Ovary (tissue), 3 donors: ENCODE results near the gene OR5B21.

ENCODE experiments used
- CTCF ChIP-seq, 3 donors: fragments of 450-650 bp in 2 of 3; fragments of 200-600 bp in 1 of 3; IDR thresholded peaks; one replicate each; pipeline versions ENCODE4 v1.5.1 to v1.8.0; 2016 to 2022; ENCODE audit warnings: antibody characterized with exemption in 3 of 3, mild to moderate bottlenecking in 1 of 3
- EP300 ChIP-seq: sonication (generic); formaldehyde crosslinking; IDR thresholded peaks from one replicate; pipeline ENCODE4 v1.6.1; 2017; ENCODE audit warnings: antibody characterized with exemption
- POLR2A ChIP-seq: fragments of 450-650 bp; IDR thresholded peaks from one replicate; pipeline ENCODE4 v1.6.1; 2017; ENCODE audit warnings: antibody characterized with exemption, mild to moderate bottlenecking, moderate library complexity
- donor health status: DM: no; HTN: no; CAD: no.

DNA sequence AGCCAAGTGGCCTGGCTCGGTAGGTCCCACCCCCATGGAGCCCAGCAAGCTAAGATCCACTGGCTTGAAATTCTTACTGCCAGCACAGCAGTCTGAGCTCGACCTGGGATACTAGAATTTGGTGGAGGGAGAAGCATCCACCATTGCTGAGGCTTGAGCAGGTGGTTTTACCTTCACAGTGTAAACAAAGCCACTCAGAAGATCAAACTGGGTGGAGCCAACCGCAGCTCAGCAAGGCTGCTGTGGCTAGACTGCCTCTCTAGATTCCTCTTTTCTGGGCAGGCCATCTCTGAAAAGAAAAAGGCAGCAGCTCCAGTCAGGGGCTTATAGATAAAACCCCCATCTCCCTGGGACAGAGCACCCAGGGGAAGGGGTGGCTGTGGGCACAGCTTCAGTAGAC lies 22.3 kb upstream of the OR5B21 start:
- TF ChIP-seq CTCF (IDR thresholded peaks at IDR 0.05) = no peak
- no peak for TF ChIP-seq POLR2A
- no peak for TF ChIP-seq EP300
